GM19467 (cell line): ENCODE results near the gene ZNF284.
"Not testable (repeated sequence)": the region's sequence is repeated elsewhere in the genome, so short reads cannot be mapped to it uniquely, and the experiment has no call there.

Experiments
- ATAC-seq: cut with Tn5 transposase; IDR thresholded peaks from one replicate; pipeline ENCODE4 v1.9.1; 2021; ENCODE audit warnings: mild to moderate bottlenecking, moderate library complexity; ENCODE audit not compliant: unreplicated experiment

ZNF284 gene

DNA sequence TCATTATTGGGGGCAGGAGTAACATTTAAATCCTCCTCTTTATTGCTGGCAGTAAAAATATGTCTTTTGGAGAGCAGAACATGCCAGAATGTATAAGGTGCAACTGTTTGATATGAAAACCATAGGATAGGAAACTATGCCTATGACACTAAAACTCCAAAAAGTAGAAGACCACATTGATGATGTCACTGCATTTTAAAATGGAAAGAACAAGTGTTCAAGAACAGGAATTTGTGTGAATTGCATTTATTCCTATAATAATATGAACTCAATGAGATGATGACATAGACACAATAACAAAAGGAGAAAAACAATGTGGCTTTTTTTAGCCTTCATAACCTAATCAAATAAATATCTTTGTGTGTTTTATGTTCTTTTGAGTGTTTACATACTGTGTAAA lies 37.5 kb downstream of the ZNF284 start:
- ATAC-seq: no peak

DNA sequence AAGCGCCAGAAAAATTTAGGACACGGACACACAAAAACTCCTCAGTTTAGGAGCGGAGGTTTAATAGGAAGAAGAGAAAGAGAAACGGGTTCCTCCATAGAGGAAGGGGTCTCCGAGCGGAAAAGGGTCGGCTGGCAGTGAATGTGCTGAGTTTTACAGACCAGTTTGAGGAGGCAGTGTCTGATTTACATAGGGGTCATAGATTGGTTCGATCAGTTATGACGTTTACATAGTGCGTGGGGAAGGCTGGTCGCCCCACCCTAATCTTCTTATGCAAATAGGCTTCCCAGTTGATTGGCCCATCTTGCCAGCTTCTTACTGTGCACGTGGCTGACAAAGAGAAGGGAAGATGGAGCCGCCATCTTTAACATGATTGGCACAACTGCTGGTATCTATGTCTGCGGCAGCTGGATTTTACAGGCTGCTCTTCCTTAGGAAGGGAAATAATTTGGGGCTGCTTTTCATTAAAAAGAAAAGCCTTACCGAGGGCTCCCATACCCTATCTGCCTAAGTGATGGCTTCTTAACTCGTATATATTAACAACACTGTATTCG lies 40.0 kb downstream of the ZNF284 start:
- ATAC-seq: no peak

DNA sequence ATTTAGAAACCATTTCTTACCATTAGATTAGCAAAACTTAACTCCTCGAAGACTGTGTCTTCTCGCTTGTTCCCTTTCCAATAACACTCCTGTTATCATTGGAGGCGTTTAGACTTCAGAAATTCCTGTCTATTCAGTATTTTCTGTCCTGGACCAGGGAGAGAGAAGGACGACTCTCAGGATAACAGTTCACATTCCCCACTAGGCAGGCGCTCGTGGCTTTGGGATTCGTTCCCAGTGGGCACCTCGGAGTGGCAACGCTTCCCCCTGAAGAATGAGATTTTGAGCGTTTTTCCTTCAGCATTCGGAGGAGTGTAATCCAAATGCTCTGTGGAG lies 40.8 kb downstream of the ZNF284 start:
- ATAC-seq: no peak

DNA sequence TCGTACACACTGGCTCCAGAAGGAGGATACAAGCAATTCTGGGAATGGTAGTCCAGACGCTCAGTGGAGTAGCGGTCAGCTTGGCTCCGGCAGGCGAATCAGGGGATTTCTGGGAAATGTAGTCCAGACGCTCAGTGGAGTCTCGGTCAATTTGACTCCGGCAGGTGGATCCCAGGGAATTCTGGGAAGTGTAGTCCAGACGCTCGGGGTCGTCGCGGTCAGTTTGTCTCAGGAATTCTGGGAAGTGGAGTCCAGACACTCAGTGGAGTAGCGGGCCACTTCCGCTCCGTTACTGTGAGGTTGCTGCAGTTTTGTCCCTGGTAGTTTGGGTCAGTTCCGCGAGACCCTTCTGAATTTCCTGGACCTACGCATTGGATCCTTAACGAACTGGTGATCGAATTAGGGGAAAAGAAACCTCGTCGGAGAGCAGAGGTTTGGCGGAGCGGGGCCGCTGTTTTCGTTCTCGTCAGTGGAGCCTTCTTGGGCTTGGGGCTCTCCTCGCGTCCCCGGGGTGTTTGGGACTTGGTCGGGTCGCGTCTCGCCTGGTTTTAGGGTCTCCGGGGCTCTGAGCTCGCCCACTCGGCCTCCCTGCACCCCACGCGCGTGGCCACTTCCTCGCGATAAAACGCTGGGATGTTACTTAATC lies 41.3 kb downstream of the ZNF284 start, which contains the start of gene ZNF225:
Gene ZNF225, plus strand, starts transcription at position 262 of the 646 bp plus-strand sequence. CDS start 2,429 bp downstream, outside the sequence.
- peak; percentile 88 for ATAC-seq

DNA sequence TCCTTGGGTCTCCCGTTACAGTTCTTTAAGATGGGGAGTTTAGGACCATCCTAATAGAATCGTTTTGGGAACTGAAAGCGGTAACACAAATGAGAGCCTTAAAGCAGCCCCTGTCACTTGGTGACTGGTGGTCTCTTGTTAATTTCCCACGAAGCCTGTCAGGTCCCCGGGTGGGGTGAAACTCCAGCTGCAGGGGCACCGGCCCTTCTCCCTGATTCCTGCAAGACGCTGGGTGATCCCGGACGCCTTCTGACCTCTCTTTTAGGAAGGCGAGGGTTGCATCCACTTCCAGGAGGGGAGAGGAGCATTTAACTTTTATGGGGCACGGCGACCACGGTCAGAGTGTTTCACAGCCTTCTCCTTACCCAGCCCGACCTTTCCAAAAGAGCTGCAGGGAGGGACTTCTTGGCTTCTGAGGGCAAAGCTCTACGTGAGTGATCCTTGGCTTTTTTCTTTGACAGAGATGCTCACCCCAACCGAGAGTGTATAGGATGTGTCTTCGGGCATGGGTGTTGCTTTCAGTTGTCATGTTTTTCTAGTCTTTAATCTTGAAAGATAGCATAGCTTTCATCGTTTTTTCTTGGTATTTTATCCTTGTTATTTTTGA lies 41.9 kb downstream of the ZNF284 start:
- ATAC-seq: peak; percentile 15

DNA sequence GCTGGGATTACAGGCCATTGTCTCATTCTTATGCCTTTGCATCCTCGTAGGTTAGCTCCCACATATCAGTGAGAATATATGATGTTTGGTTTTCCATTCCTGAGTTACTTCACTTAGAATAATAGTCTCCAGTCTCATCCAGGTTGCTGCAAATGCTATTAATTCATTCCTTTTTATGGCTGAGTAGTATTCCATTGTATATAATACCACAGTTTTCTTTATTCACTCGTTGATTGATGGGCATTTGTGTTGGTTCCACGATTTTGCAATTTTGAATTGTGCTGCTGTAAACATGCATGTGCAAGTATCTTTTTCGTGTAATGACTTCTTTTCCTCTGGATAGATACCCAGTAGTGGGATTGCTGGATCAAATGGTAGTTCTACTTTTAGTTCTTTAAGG lies 49.2 kb downstream of the ZNF284 start:
- not testable (repeated sequence) for ATAC-seq

DNA sequence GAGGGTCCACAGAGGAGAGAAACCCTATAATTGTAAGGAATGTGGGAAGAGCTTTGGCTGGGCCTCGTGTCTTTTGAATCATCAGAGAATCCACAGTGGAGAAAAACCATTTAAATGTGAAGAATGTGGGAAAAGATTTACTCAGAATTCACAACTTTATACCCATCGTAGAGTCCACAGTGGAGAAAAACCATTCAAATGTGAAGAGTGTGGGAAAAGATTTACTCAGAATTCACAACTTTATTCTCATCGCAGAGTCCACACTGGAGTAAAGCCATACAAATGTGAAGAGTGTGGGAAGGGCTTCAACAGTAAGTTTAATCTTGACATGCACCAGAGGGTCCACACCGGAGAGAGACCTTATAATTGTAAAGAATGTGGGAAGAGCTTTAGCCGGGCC lies 60.0 kb downstream of the ZNF284 start:
- no peak for ATAC-seq
